Epithelial cell of prostate (primary cell): ENCODE results near the gene PES1.
"Not testable (repeated sequence)": the region's sequence is repeated elsewhere in the genome, so short reads cannot be mapped to it uniquely, and the experiment has no call there.

Source experiments
- DNase-seq: peaks from one replicate; pipeline ENCODE4 v3.0.0-alpha.2; 2011; ENCODE audit warnings: low read depth, low spot score
- H3K27ac ChIP-seq: fragments of 450-650 bp; 2 replicates; pipeline ENCODE4 v1.5.1; 2017; ENCODE audit warnings: mild to moderate bottlenecking

Gene PES1

GRCh38 chr22:30609260-30610185 lies 17.8 kb upstream of the PES1 start:
- DNase-seq = peak; percentile 80

GRCh38 chr22:30607939-30608338 lies 16.2 kb upstream of the PES1 start:
- DNase-seq = no peak
- no peak overlapping the region for H3K27ac ChIP-seq

More at GRCh38 chr22:30609260-30610185, 17.8 kb upstream of the PES1 start:
- peak overlapping the region; percentile 67 for H3K27ac ChIP-seq

GRCh38 chr22:30607300-30607930 lies 15.7 kb upstream of the PES1 start:
- no peak for DNase-seq
- H3K27ac ChIP-seq = peak overlapping the region; percentile 41

- DNase-seq = no peak
- H3K27ac ChIP-seq = peak within 1 kb of the TSS; percentile 41
Measured at GRCh38 chr22:30606455-30607299, 15.0 kb upstream of the PES1 start, which contains the start of gene TCN2. TSS of gene TCN2 (plus strand) at chr22:30607174. CDS start at chr22:30607332, 158 bp downstream.

GRCh38 chr22:30605449-30606110 lies 13.9 kb upstream of the PES1 start:
- H3K27ac ChIP-seq = no peak overlapping the region
- no peak for DNase-seq

GRCh38 chr22:30604723-30605122 lies 13.0 kb upstream of the PES1 start:
- H3K27ac ChIP-seq = no peak overlapping the region
- no peak for DNase-seq

GRCh38 chr22:30603801-30604200 lies 12.1 kb upstream of the PES1 start:
- H3K27ac ChIP-seq = no peak overlapping the region
- DNase-seq = no peak

GRCh38 chr22:30602049-30602448 lies 10.3 kb upstream of the PES1 start:
- H3K27ac ChIP-seq = no peak overlapping the region
- DNase-seq = no peak

GRCh38 chr22:30601464-30601863 lies 9.8 kb upstream of the PES1 start:
- DNase-seq = no peak
- H3K27ac ChIP-seq = no peak overlapping the region

- H3K27ac ChIP-seq = no peak overlapping the region
- DNase-seq = no peak
Measured at GRCh38 chr22:30600921-30601320, 9.2 kb upstream of the PES1 start.

- no peak overlapping the region for H3K27ac ChIP-seq
- no peak for DNase-seq
Measured at GRCh38 chr22:30598986-30599385, 7.3 kb upstream of the PES1 start.

GRCh38 chr22:30596886-30597285 lies 5.2 kb upstream of the PES1 start:
- no peak for DNase-seq
- no peak overlapping the region for H3K27ac ChIP-seq

- no peak overlapping the region for H3K27ac ChIP-seq
- no peak for DNase-seq
Measured at GRCh38 chr22:30596199-30596598, 4.5 kb upstream of the PES1 start.

GRCh38 chr22:30592360-30592713 lies 627 bp upstream of the PES1 start:
- not testable (repeated sequence) for DNase-seq, H3K27ac ChIP-seq

GRCh38 chr22:30591191-30591587 lies 521 bp downstream of the PES1 start:
- no peak for DNase-seq
- H3K27ac ChIP-seq = peak overlapping the region; percentile 57

- no peak overlapping the region for H3K27ac ChIP-seq
- no peak for DNase-seq
Measured at GRCh38 chr22:30586414-30586813, 5.3 kb downstream of the PES1 start.

- no peak overlapping the region for H3K27ac ChIP-seq
- DNase-seq = no peak
Measured at GRCh38 chr22:30584441-30584840, 7.3 kb downstream of the PES1 start.

GRCh38 chr22:30582788-30583545 lies 8.7 kb downstream of the PES1 start:
- H3K27ac ChIP-seq = no peak overlapping the region
- DNase-seq = no peak

- H3K27ac ChIP-seq = no peak overlapping the region
Measured at GRCh38 chr22:30582051-30582450, 9.7 kb downstream of the PES1 start.

More at GRCh38 chr22:30582051-30582450, 9.7 kb downstream of the PES1 start:
- DNase-seq = no peak
